Measurements from ENCODE around the gene NTRK2.

The NTRK2 gene

GRCh38 chr9:84846906-84847305 lies 177.4 kb downstream of the NTRK2 start:
- no peak for DNase-seq

- no peak for DNase-seq
These were observed 179.5 kb downstream of the NTRK2 start for GRCh38 chr9:84849049-84849448.

- no peak for DNase-seq
These were observed 181.4 kb downstream of the NTRK2 start for GRCh38 chr9:84850830-84851392.

- peak in 3 of 56 donors; percentile 22 to 40 (median 34) for DNase-seq
These were observed 182.5 kb downstream of the NTRK2 start for GRCh38 chr9:84851935-84852585.

GRCh38 chr9:84852617-84853301 lies 183.2 kb downstream of the NTRK2 start:
- no peak for DNase-seq

GRCh38 chr9:84856181-84856632 lies 186.7 kb downstream of the NTRK2 start:
- DNase-seq = no peak

- DNase-seq = no peak
These were observed 187.7 kb downstream of the NTRK2 start for GRCh38 chr9:84857211-84857610.

GRCh38 chr9:84858364-84858763 lies 188.8 kb downstream of the NTRK2 start:
- DNase-seq = no peak

GRCh38 chr9:84860249-84861115 lies 191.0 kb downstream of the NTRK2 start:
- no peak for DNase-seq

GRCh38 chr9:84861455-84861854 lies 191.9 kb downstream of the NTRK2 start:
- DNase-seq = no peak

GRCh38 chr9:84862308-84862707 lies 192.8 kb downstream of the NTRK2 start:
- no peak for DNase-seq

GRCh38 chr9:84862810-84863287 lies 193.3 kb downstream of the NTRK2 start:
- DNase-seq = peak in 2 of 56 donors; percentile 17 to 21

- DNase-seq = no peak
These were observed 193.8 kb downstream of the NTRK2 start for GRCh38 chr9:84863372-84863771.

- no peak for DNase-seq
These were observed 197.1 kb downstream of the NTRK2 start for GRCh38 chr9:84866396-84867175.

- DNase-seq = no peak
These were observed 197.7 kb downstream of the NTRK2 start for GRCh38 chr9:84867186-84867585.

- DNase-seq = no peak
These were observed 199.6 kb downstream of the NTRK2 start for GRCh38 chr9:84869091-84869490.

- no peak for DNase-seq
These were observed 202.5 kb downstream of the NTRK2 start for GRCh38 chr9:84871983-84872382.

- DNase-seq = no peak
These were observed 204.5 kb downstream of the NTRK2 start for GRCh38 chr9:84874022-84874421.

- DNase-seq = no peak
These were observed 205.1 kb downstream of the NTRK2 start for GRCh38 chr9:84874596-84874995.

- no peak for DNase-seq
These were observed 205.7 kb downstream of the NTRK2 start for GRCh38 chr9:84875193-84875592.

GRCh38 chr9:84879631-84880030 lies 210.1 kb downstream of the NTRK2 start:
- no peak for DNase-seq

Measured in nucleus accumbens (tissue), 56 donors.